K562 (cell line): ENCODE results near the gene LST1. TPM values are rescaled to one million over a fixed set of nuclear protein-coding genes. Genes with fewer than 3 reads are reported as not detected.

ENCODE experiments used
- ESRRB ChIP-seq: fragments of 250-450 bp; sonication (Bioruptor Pico); IDR thresholded peaks from 2 replicates; pipeline ENCODE4 v1.5.0; 2020; ENCODE audit warnings: mild to moderate bottlenecking, moderate library complexity, borderline replicate concordance
- FOS ChIP-seq: IDR thresholded peaks from 3 replicates; pipeline ENCODE4 v1.6.1; 2011; ENCODE audit not compliant: insufficient read length; ENCODE audit errors: extremely low read depth
- HMG20A ChIP-seq: fragments of 450-650 bp; formaldehyde crosslinking; conservative IDR thresholded peaks from 2 replicates; pipeline ENCODE4 v1.4.0; 2020; ENCODE audit warnings: mild to moderate bottlenecking, mixed read lengths
- NFIC ChIP-seq: fragments of 450-650 bp; IDR thresholded peaks from 2 replicates; pipeline ENCODE4 v1.6.1; 2017; ENCODE audit warnings: mild to moderate bottlenecking, inconsistent platforms
- SAFB2 ChIP-seq: fragments of 200-400 bp; formaldehyde crosslinking; IDR thresholded peaks from 2 replicates; pipeline ENCODE4 v1.6.1; 2018; ENCODE audit warnings: borderline replicate concordance, low read length, low read depth, moderate library complexity; ENCODE audit not compliant: severe bottlenecking
- SIRT6 ChIP-seq: IDR thresholded peaks from one replicate; pipeline ENCODE4 v1.6.1; 2012; ENCODE audit warnings: low read depth, mild to moderate bottlenecking, control low read depth, inconsistent platforms, low read length, moderate library complexity
- TAL1 ChIP-seq: fragments of 450-650 bp; IDR thresholded peaks from 2 replicates; pipeline ENCODE4 v1.6.1; 2016; ENCODE audit warnings: mild to moderate bottlenecking
- ZFPM2 ChIP-seq: fragments of 250-450 bp; sonication (Bioruptor Pico); IDR thresholded peaks from 2 replicates; pipeline ENCODE4 v1.5.1; 2022; ENCODE audit warnings: mild to moderate bottlenecking
- ZNF696 ChIP-seq: fragments of 250-450 bp; sonication (Bioruptor Pico); conservative IDR thresholded peaks from 2 replicates; pipeline ENCODE4 v1.4.0; 2020; ENCODE audit warnings: mild to moderate bottlenecking, moderate library complexity
- polyA plus RNA-seq, 8 experiments: library from polyadenylated mRNA; depleted of rRNA in 4 of 8; stranded (reverse) in 5 of 8; unstranded in 3 of 8; fragments of >200 nt; fragmentation: Nextera tagmentation in 2 of 8; fragmentation: Illumina TruSeq in 1 of 8; extraction: Ambion mirVana in 2 of 8; extraction: Trizol in 1 of 8; gene quantifications; 2 replicates each; pipeline versions ENCODE4 v1.2.1 to v1.2.3, GENCODE V29; 2011 to 2014; ENCODE audit warnings: inconsistent platforms in 1 of 8, missing spikeins in 1 of 8
- total RNA-seq, 7 experiments: library from RNA; depleted of rRNA in 6 of 7; stranded (reverse); fragments of >200 nt in 6 of 7; fragmentation: Illumina TruSeq in 2 of 7; extraction: Trizol in 2 of 7; gene quantifications; 2 replicates each; pipeline versions ENCODE4 v1.2.1 to v1.2.3, GENCODE V29; 2011 to 2021; ENCODE audit warnings: low replicate concordance in 1 of 7
- TF ChIP-seq, protein P1 (sequence below): fragments of 450-650 bp; IDR thresholded peaks from 2 replicates; pipeline ENCODE4 v1.7.0; 2016; ENCODE audit warnings: borderline replicate concordance
- TF ChIP-seq, protein P2 (sequence below): fragments of 250-450 bp; sonication (Bioruptor Pico); IDR thresholded peaks from 2 replicates; pipeline ENCODE4 v1.6.1; 2021; ENCODE audit warnings: mild to moderate bottlenecking
- TF ChIP-seq, protein P3 (sequence below): conservative IDR thresholded peaks from 2 replicates; pipeline ENCODE4 v1.6.1; 2011; ENCODE audit warnings: low read depth, mild to moderate bottlenecking, low read length; ENCODE audit not compliant: control insufficient read depth
- TF ChIP-seq, protein P4 (sequence below), 2 experiments: IDR thresholded peaks in 1 of 2; conservative IDR thresholded peaks in 1 of 2; 2 replicates each; pipeline ENCODE4 v1.6.1; 2016; ENCODE audit warnings: low read depth in 2 of 2, mild to moderate bottlenecking in 1 of 2, missing compliant biosample characterization in 1 of 2, missing genetic modification characterization in 1 of 2, moderate library complexity in 1 of 2
- TF ChIP-seq, protein P5 (sequence below): sonication (generic); formaldehyde crosslinking; IDR thresholded peaks from 2 replicates; pipeline ENCODE4 v1.8.0; 2022; ENCODE audit warnings: mild to moderate bottlenecking, low read depth, missing genetic modification reagents
- TF ChIP-seq, protein P6 (sequence below), 2 experiments: fragments of 450-650 bp in 1 of 2; sonication (generic) in 1 of 2; formaldehyde crosslinking in 1 of 2; IDR thresholded peaks in 1 of 2; conservative IDR thresholded peaks in 1 of 2; 2 replicates each; pipeline versions ENCODE4 v1.6.1 to v1.8.1; 2016 to 2023; ENCODE audit warnings: mild to moderate bottlenecking in 2 of 2, moderate library complexity in 2 of 2, inconsistent platforms in 1 of 2, missing genetic modification reagents in 1 of 2

LST1 gene
- total and polyA plus RNA-seq, 9 of the 15 experiments (the other 6 are each of a cell fraction or from before 2014, with no cell fraction given) = 0.82 to 7.8 (median 1.7) TPM

DNA sequence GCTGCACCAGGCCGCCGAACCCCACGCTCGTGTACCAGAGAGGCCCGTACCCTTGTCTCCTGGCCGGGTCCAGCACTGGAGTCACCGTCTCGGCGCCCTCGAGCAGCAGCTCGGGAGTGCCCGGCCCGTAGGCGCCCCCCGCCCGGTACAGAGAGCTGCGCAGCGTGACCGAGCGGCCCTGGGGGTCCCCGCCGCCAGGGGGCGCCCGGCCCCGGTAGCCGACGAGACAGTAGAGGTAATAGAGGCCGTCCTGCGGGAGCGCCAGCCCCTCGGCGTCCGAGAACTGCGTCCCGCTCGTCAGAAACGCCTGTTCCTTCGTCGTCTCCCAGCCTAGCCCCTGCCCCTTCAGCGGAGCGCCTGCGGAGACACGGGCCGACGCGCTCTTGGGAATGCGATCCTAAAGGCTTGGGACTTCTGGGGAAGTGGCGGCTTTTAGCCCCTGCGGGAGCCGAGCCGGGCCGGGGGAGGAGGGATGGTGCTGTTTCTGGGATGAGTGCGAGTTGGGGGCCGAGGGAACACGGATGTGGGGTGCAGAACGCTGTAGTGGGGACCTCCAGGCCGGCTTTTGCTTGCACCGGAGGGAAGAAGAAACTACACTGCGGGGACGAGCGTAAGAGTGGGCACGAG, 5.2 kb upstream of the LST1 start (continued):
- TF ChIP-seq, protein P1, sequence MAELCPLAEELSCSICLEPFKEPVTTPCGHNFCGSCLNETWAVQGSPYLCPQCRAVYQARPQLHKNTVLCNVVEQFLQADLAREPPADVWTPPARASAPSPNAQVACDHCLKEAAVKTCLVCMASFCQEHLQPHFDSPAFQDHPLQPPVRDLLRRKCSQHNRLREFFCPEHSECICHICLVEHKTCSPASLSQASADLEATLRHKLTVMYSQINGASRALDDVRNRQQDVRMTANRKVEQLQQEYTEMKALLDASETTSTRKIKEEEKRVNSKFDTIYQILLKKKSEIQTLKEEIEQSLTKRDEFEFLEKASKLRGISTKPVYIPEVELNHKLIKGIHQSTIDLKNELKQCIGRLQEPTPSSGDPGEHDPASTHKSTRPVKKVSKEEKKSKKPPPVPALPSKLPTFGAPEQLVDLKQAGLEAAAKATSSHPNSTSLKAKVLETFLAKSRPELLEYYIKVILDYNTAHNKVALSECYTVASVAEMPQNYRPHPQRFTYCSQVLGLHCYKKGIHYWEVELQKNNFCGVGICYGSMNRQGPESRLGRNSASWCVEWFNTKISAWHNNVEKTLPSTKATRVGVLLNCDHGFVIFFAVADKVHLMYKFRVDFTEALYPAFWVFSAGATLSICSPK = no peak
- TF ChIP-seq, protein P2, sequence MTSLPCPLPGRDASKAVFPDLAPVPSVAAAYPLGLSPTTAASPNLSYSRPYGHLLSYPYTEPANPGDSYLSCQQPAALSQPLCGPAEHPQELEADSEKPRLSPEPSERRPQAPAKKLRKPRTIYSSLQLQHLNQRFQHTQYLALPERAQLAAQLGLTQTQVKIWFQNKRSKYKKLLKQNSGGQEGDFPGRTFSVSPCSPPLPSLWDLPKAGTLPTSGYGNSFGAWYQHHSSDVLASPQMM (CRISPR knock-in tag) = no peak
- TF ChIP-seq ZFPM2 (CRISPR knock-in tag) (no peak), ESRRB (CRISPR knock-in tag) (no peak), FOS (no peak), SIRT6 (no peak), HMG20A (no peak), TAL1 (no peak), SAFB2 (no peak), NFIC (peak; percentile 41; the same call in 1 of the 2 replicates), ZNF696 (CRISPR knock-in tag) (no peak)
- TF ChIP-seq, protein P3, sequence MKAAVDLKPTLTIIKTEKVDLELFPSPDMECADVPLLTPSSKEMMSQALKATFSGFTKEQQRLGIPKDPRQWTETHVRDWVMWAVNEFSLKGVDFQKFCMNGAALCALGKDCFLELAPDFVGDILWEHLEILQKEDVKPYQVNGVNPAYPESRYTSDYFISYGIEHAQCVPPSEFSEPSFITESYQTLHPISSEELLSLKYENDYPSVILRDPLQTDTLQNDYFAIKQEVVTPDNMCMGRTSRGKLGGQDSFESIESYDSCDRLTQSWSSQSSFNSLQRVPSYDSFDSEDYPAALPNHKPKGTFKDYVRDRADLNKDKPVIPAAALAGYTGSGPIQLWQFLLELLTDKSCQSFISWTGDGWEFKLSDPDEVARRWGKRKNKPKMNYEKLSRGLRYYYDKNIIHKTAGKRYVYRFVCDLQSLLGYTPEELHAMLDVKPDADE = no peak; the same call in 1 of the 2 replicates
- TF ChIP-seq, protein P4, sequence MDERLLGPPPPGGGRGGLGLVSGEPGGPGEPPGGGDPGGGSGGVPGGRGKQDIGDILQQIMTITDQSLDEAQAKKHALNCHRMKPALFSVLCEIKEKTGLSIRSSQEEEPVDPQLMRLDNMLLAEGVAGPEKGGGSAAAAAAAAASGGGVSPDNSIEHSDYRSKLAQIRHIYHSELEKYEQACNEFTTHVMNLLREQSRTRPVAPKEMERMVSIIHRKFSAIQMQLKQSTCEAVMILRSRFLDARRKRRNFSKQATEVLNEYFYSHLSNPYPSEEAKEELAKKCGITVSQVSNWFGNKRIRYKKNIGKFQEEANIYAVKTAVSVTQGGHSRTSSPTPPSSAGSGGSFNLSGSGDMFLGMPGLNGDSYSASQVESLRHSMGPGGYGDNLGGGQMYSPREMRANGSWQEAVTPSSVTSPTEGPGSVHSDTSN (CRISPR knock-in tag; IDR thresholded peaks at IDR 0.05; ENCODE audit: low read depth) = no peak
- TF ChIP-seq, protein P4 (tag; conservative IDR thresholded peaks at IDR 0.05; ENCODE audit: low read depth) = no peak
- TF ChIP-seq, protein P5, sequence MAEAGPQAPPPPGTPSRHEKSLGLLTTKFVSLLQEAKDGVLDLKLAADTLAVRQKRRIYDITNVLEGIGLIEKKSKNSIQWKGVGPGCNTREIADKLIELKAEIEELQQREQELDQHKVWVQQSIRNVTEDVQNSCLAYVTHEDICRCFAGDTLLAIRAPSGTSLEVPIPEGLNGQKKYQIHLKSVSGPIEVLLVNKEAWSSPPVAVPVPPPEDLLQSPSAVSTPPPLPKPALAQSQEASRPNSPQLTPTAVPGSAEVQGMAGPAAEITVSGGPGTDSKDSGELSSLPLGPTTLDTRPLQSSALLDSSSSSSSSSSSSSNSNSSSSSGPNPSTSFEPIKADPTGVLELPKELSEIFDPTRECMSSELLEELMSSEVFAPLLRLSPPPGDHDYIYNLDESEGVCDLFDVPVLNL (CRISPR knock-in tag) = peak; percentile 82
- TF ChIP-seq, protein P6, sequence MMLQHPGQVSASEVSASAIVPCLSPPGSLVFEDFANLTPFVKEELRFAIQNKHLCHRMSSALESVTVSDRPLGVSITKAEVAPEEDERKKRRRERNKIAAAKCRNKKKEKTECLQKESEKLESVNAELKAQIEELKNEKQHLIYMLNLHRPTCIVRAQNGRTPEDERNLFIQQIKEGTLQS (IDR thresholded peaks at IDR 0.05) = no peak
- TF ChIP-seq, protein P6 (CRISPR knock-in tag; conservative IDR thresholded peaks at IDR 0.05) = peak; percentile 85
